Endometrium (tissue), 2 donors: Measurements from ENCODE around the gene ADCYAP1R1.

Experiments used
- FAIRE-seq: peaks from 2 replicates; lab custom pipeline; 2012; peaks lifted over from hg19 to GRCh38; lab: Jason Lieb, UNC
- donor health status: control.
- donor health status: control.

The ADCYAP1R1 gene

DNA sequence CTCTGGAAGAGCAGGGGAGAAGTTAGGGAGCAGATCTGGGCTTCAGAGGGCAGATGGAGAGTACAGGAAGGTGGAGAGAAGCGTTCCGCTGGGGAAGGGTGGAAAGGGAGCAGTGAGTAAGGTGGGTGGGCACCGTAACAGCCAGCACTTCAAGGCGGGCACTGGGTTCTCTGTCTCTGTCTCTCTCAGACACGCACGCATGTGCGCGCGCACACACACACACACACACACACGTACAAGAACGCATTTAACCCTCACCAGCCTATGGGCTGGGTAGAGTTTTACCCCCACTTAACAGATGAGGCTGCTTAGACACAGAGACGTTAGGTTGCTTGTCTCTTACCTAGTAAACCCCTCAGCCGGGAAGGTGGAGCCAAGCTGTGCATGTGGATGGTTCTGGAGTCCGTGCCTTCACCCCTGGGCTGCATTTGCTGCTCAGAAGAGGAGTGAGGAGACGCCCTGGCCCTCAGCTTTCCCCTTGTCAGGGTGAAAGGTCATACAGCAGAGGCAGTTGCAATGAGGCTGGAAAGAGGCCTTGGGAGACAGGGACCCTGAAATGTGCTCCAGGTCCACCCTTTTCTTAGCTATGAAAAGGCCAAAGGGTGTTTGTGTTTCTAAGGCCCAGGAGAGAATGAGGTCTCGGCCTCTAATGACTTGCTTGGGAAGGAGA is 16.0 kb downstream of the ADCYAP1R1 start:
- FAIRE-seq: no peak

DNA sequence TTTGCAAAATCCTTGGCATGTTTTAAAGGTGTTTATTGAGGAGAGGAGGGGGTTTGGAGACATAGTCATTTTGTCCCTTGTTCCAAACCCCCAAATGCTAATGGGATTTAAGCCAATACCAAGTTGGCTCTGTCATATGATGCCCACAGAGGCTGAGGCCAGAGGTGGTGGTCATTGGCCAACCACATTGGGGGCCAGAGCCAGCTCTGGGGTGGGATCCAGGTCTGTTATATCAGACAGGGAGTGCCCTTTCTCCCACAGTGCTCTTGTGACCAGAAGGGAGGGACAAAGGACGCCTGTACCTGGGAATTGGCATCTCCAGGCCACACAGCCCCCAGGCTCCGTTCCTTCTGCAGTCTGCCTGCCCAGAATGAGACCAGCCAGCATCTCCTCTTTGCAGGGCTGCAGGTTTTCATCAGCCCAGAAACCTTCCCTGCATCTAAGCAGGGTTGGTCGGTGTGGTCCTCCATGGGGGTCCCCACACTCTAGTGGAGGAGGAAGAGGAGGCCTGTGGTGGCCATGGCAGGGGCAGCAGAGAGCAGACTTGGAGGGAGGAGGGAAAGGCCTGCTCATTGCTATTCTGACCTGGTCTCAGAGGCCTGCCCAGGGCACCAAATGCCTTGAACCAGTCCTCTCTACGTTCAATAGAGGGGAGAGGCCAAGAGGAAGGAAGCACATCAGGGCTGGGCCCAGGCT is 17.9 kb downstream of the ADCYAP1R1 start:
- FAIRE-seq: no peak

DNA sequence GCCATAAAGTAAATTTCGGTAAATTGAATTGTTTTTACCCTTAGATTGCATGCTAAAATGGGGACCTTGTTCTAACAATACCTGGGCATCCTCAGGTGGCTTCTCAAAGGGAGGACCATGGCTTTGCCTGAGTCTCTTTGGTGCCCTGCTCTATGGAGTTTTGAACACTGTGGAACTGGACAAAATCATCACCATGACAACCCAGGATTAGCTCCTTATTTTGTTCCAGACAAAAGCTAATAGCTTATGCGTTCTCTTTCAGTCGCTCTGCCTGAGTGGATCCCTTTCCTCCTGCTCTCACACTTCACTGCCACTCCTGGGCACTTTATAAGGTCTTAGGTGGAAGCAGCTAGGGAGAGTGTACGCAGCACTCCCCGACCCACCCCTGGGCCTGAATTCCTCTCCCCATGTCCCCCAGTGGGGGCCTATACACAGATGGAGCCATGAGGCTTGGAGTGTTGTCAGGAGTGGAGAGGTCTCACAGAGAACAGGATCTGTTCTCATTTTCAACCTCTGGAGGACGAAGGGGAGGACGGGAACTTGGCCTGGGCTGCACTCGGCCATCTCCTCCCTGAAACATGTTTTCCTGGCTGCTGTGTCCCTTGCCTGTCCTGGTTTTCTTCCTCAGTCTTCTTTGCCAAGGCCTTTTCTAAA is 19.0 kb downstream of the ADCYAP1R1 start:
- FAIRE-seq: no peak

DNA sequence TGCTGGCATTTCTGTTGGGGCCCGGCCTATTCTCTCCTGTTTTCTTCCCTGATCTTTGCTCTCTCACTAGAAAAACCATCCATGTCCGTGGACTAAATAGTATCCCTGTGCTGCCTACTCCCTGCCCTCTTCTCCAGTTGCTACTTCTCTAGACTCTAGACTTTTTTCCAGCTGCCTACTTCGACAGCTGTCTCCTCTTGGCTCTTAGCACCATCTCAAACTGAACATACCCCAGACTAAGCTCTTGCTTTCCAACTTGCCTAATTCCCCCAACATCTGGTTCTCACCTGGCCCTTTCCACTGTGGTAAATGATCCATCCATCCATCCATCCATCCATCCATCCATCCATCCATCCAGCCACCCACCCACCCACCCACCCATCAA is 19.5 kb downstream of the ADCYAP1R1 start:
- FAIRE-seq: no peak

DNA sequence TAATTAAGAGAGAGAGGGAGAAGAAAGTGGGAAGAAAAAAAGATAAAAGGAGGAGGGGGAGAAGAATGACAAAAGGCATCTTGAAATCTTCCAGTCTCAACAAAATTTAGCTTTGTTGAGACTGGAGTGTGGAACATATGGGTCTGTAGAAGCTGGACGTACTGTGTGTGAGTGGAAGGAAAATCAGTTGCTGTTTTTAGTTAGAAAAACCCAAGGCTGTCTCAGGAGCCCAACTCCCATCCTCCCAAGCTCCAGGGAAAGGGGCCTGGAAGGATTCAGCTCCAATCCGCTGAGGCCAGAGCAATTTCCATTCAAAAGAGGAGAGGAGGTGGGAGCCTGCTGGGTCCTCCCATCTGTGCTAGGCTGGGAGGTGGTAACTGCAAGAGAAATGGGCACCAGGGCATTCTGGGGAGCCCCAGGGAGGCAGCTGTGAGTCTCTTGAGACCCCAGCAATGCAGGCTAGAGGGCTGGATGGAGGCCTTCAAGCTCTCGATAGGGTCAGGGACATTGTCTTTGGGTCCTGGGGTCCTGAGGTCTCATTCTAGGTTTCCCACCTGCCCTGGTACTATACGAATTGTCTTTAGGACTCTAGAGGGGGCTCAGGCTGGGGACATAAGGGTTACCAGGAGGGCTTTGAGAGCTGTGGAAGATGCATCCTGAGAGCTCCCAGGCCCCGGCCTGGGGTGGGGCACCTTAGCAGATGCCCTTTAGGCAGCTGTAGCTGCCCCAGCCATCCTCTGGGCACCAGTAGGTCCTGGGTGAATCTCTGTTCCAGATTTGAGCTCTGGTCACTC is 21.4 kb downstream of the ADCYAP1R1 start:
- no peak for FAIRE-seq

DNA sequence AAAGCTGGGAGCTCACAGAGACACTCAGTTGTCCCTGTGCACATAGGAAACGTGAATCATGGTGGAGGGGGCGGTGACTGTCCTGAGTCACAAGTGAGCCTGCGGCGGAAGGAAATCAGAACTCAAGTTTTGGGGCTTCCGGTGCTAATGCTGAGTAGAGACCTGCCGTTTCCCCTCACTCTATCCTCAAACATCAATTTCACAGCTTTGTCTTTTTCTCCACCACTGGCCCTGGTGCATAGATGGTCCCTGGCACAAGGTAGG is 21.9 kb downstream of the ADCYAP1R1 start:
- no peak for FAIRE-seq

DNA sequence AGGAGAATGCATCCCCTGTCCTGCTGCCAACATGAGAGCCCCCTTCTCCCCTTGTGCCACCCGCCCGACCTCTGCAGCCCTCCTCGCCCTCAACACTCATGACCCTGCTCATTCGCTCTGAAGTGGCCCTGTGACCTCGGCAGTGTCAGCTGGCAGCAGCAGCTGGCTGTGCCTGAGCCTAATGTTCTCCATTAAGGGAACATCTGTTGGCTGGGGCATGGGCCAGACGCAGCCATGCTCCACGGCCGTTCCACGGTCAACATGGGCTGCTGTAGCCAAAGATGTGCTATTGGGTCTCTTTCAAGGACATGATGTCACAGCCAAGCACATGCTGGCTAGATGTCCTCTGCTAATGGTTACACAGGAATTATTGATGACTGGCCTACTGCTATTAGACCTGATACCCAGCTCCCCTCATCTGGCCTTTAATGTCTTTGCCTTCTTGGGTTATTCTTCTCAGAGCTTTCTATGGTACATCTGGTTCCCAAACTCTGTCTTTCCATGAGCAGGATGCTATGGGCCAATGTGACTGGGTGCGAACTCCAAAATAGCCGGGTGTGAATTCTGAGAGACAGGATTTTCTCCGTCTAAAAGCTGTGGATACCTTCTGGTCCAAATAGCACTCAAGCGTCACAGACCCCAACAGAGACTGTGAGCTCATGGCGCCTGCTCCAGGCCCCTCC is 22.4 kb downstream of the ADCYAP1R1 start:
- FAIRE-seq: no peak

DNA sequence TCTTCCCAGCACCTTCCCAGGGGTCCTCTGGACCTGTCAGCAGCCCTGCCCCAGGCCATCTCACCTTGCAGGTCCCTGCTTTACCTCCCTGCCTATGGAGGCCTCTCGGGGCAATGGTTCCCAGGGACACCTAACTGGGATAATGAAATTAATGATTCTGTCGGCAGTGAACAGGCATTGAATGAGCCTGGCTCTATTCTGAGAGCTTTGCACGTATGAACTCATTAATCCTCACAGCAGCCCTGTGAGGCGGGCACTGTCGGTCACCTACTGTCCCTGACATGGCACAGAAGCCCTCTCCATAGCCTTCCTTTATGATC is 22.9 kb downstream of the ADCYAP1R1 start:
- no peak for FAIRE-seq

DNA sequence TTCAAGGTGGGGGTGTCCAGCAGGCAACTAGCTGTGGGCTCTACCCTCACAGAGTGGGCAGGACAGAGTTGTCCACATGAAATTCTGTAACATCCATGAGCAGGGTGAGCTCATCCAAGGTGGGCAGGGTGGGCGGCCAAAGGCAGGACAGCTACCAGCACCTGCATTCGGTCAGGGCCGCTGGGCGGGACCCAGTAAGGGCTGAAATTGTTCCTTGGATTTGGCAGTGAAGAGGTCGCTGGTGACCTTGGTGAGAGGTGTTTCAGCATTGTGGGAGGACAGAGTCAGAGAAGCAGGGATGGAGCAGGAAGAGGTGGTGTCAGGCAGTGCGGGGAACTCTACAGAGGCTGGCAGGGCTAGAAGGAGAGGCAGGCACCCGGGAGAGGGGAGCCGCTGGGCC is 23.9 kb downstream of the ADCYAP1R1 start:
- no peak for FAIRE-seq

DNA sequence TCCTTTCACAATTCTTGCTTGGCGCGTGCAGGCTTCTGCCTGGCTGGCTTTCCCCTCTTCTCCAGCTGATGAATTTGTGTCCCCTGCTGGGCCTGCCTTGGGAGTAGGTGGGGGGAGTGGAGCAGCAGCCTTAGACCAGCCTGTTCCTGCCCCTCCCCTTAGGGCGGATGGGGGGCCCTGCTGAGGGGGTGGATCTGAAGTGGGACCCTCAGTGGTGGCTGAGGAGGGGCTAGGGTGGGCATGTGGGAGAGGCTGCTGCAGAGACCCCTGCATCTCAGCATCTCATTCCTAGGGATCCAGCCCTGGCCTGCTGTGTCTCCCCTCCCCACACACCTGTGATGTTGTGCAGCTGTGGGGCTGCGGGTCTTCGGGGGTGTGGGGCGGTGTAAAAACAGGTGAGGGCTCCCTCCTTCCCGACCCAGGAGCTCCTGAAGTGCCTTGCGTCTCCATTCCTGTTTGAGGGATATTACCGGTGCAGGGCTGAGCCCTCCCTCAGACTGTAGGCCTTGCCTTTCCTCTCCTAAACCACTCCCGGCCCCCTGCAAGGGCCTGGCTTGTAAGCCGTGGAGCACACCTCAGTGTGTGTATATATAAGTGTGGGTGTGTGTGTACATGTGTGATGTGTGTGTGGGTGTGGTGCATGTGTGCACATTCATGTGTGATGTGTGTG is 24.7 kb downstream of the ADCYAP1R1 start:
- no peak for FAIRE-seq

DNA sequence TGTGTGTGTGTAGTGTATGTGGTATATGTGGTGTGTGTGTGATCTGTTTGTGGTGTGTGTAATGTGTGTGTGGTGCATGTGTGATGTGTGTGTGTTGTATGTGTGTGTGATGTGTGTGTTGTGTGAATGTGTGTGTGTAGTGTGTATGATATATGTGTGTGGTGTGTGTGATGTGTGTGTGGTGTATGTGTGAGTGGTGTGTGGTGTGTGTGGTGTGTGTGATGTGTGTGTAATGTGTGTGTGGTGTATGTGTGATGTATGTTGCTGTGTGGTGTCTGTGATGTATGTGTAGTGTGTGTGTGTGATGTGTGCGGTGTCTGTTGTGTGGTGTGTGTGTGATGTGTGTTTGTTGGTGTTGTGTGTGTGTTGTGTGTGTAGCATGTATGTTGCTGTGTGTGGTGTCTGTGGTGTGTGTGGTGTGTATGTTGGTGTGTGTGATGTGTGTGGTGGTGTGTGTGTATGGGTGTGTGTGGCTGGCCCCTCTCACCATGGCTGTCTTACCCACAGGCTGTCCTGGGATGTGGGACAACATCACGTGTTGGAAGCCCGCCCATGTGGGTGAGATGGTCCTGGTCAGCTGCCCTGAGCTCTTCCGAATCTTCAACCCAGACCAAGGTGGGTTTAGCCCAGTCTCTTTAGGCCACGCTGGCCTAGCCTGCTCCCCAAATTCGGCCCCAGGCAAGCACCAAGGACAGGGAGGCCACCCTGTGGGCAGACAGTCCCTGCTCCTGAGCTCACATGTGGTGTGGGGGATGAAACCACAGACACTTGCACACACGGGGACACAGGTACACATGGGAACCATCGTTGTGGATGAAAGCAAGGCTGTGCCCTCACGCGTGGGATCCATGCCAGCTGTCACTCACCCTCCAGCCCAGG is 25.6 kb downstream of the ADCYAP1R1 start:
- FAIRE-seq: no peak

DNA sequence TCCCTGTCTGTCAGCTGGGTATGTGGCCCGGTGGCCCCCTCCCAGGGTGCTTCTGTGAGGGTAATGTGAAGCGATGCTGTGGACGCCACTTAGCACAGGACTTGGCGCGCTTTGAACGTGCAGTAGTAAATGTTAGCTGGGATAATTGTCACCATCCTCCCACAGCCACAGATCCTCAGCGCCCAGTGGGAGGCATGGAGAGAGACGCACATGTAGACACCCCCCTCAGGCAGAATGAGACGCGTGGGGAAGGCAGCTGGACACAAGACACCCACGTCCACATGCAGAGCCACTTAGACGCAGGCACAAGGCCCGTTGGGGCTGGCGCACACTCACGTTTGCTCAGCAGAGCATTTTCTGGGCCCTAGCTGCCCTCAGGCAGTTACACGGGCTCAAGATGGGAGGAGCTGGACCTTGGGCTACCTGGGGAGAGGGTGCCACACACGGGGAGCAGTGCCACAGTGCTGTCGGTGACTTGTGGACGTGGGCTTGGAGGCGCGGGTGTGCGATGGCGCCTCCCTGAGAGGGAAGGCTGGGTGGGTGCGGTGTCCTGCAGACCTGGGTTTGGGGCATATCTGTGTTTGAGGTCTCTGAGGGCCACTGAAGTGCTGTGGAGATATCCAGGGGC is 26.4 kb downstream of the ADCYAP1R1 start:
- no peak for FAIRE-seq

DNA sequence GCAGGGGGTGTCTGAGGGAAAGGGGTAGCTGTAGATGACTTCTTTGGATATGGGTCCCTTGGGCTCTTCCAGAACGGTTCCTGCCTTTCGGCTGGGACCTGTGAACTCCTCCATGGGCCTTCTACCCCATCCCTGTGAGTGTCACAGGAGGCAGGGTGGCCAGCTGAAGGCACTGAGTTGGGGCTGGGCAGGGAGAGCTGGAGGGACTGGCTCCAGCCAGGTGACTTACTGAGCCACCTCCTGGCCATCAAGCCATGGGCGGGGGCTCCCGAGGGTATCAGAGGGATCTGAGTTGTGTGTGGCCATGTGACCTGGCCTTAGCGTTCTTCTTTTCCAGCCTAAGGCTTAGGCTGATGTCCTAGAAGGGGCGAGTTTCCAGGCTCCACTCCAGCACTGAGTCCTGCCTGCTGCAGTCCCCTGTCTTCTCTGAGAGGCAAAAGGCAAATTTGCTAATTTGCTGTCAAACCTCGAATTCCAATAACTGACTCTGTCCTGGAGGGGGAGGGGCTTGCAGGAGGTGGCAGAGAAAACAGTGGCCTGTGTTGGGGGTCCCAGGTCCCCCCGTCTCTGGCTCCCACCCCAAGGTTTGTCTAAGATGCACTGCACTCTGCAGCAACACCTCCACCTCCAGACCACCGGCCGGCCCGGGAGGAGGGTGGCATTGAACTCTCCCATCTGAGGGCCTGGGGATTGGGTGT is 27.2 kb downstream of the ADCYAP1R1 start:
- FAIRE-seq: no peak

DNA sequence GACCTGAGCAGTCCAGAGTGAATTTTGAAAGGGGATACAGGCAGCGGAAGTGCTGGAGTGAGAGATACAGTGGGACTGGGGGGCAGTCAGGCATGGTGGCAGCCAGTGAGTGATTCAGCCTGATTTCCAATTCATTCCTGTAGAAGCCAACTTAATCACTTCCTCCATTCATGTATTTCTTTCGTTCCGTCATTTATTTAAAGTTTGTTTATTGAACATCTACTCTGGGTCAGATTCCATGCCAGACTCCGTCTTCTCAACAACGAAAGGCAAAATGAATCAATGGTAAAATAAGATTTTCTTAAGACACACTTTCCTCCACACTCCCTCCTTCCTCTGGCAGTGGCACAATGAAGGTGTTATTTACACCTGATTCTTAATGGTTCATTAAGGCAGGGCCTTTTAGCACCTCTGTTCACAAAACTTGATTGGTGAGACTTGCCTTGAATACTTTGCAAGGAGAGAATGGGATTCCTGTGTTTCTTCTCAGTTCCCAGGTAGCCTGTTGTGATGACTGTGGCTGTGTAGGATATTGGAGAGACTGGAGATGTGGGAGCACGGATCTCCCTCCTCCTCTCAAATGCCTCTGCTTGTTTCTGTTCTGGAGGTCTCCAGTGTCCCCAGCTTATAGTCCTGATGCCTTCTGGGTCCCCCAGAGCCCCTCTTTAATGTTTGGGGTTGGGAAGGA is 27.9 kb downstream of the ADCYAP1R1 start:
- no peak for FAIRE-seq

DNA sequence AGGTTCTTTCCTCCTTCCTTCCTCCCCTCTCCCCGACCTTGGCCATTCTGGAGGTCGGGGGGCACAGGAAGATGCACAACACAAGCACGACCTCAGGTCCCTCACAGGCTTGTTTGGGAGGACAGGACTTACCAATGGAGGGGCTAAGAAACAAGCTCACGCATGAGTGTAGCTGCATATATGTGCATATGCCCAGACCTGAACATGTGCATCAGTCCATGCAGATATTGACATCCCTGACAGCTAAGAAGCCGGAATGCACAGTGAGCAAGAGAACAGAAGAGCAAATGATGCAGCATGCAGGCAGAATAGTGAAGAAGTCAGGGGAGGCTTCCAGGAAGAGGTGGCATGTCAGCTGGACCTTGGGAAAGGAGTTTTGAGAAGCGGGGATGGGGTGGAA is 28.7 kb downstream of the ADCYAP1R1 start:
- no peak for FAIRE-seq

DNA sequence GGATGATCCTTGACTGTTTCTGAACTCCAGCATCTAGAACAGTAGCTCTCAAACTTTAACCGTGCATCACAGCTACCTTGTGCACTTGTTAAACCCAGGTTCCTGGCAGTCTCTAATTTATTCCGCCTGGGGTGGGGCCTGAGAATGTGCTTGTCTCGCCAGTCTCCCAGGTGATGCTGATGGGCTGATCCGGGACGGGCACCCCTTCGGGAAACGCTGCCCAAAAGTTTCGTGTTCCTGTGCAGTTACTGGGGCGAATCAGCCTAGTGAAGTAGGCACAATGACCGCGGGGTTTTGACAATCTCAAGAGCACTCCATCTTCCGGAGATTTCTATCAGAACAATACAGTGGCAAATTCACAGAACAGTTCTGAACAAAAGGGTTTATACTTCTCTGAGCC is 29.9 kb downstream of the ADCYAP1R1 start:
- FAIRE-seq: peak; percentile 21

DNA sequence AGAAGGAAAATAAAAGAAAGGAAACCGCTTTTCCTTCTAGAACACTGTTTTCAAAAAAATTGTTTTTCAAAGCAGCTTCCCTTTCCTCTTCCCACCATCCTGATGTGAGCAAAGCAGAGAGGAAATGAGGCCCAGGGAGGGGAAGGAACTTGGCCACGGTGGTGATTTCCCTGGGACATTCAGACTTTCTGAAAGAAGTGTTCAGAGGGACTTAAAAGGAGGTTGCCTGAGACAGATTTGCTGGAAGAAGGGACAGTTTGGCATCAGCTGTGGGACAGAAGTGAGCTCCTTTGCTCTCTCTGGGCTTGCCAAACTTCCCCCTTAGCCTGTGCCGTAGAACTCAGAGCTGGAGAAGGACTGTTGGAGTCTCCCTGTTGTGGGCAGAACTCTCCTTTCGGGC is 30.3 kb downstream of the ADCYAP1R1 start:
- FAIRE-seq: no peak

DNA sequence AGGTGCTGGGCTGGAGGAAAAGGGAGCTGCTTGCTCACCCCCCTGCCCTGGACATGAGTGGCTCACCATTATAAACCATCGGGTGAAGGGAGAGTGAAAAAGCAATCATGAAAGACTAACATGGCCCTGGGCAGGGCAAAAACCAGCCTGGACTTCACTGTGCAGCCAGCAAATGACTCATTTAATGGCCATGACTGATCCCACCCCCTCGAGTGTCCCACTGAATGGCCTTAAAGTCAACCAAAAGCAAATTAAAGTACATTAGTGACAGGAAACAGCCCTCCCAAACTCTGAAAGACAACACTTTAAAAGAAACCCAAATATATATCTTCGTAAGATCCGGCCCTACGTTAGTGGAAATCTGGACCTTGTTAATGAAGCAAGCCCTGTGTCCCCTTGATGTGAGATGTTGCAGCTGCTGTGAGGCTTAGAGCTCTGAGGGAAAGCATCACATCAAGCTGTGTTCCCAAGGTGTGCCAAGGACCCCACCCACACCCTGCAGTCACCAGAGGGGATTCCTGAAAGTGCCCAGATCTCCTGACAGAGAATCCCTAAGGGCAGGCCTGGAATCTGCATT is 31.2 kb downstream of the ADCYAP1R1 start:
- FAIRE-seq: no peak

DNA sequence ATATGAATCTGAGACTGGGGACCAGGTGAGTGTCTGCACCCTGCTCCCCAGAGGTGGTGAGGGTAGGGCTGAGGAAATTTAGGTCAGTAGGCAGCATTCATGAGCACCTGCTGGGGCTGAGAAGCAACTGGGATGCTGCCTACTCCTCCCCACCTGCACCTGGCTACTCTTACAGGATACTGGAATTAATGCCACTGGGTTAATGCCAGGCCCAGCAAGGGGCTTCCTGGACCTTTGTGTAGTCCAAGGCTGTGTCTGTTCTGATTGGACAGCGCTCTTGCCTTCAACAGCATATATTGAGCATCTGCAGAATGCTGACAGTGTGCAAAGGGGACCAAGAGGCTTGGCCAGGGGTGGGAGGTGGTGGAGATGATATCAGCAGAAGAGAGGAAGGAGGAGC is 32.1 kb downstream of the ADCYAP1R1 start:
- no peak for FAIRE-seq
